RPMI7951 (cell line): Measurements from ENCODE around the gene CANT1. TPM values are rescaled to one million over a fixed set of nuclear protein-coding genes. Genes with fewer than 3 reads are reported as not detected.
"Not testable (repeated sequence)": the region's sequence is repeated elsewhere in the genome, so short reads cannot be mapped to it uniquely, and the experiment has no call there.

ENCODE experiments used
- DNase-seq: peaks from one replicate; pipeline ENCODE4 v3.0.0-alpha.2; 2012; ENCODE audit warnings: low read depth
- total RNA-seq: library from RNA; depleted of rRNA; stranded (reverse); fragments of >200 nt; shearing (Covaris generic); gene quantifications from 2 replicates; pipeline ENCODE4 v1.2.3, GENCODE V29; 2014

Gene CANT1
- total RNA-seq, 1 experiment from 2014 or later = 39.2 TPM

DNA sequence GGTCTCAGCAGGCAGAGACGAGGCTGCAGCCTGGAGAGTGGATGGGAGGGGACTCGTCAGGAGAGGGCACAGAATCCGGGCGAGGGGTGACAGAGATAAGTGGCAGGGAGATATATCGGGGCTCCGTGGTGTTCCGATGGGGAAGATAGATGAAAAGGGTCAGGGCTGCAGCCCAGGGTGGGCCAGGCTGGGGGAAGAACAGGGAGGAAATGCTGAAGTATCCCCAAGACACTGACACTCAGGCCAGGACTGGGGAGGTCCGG is 32.0 kb downstream of the CANT1 start:
- DNase-seq = no peak

DNA sequence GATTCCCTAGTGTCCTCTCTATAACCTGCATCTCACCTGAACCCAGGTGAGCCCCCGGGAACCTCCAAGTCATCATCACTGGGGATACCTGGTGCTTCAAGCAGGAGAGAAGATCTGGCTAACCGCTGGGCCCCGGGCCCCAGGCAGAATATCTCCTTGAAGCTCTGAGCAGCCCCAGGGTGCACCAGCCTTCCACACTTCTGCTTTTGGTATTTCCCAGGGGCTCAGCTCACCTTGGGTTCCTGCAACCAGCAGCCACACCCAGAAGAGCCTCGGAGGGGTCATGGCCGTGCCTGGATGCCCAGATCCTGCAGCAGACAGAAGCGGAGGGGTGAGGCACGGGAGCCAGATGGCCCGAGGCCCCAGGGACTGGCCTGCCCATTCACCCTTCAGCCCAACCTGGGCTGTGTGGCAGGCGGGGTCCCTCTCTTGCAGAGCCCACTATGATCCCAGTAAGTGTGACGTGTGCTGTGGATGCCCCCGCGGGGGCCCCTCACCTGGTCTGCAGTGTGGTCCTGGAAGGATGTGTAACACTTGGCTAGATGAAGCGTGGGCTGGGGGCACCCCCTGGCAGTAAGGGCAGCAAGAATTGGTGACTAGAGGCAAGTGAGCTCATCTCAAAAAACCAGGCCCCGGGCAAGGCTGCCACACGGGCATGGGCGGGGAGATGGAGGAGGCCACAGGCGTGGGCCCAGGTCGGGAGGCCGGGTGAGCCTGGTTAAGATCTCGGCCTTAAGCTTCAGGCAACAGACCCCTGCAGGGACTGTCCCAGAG is 32.5 kb downstream of the CANT1 start:
- no peak for DNase-seq

DNA sequence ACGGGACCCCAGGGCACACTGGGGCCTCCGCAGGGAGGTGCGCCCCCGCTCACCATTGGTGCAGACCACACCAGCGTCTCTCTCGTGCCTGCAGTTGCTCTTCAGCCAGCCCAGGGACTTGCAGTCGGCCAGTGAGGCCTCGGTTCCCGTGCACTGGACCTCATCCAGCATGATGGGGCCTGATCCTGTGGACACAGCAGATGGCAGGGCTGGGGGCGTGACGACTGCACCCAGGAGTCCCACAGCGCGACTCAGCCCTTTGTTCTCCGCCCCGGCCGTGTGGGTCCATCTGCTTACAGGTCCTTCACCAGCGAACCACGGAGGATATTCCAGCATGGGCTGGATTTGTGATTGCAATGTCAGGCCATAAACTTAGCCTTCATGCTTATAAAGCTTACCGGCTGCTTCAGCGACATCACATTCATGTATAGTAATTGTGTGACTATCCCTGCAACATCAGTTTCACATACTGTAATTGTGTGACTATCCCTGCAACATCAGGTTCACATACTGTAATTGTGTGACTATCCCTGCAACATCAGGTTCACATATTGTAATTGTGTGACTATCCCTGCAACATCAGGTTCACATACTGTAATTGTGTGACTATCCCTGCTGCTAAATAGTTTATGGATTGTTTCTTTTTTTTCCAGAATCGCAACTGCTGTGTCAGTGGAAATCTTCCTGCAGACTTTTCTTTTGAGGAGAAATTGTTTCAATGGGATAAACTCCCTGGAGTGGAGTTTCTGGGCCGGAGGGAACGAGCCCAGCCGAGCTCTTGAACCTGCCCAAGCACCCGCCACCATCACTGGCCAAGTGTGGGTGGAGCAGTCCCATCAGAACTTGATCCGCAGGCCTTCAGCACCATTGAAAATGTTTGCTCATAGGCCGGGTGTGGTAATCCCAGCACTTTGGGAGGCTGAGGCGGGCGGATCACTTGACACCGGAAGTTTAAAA is 34.7 kb downstream of the CANT1 start:
- no peak for DNase-seq

- no peak for DNase-seq
These were observed 35.6 kb downstream of the CANT1 start for GRCh38 chr17:78973792-78974520.

DNA sequence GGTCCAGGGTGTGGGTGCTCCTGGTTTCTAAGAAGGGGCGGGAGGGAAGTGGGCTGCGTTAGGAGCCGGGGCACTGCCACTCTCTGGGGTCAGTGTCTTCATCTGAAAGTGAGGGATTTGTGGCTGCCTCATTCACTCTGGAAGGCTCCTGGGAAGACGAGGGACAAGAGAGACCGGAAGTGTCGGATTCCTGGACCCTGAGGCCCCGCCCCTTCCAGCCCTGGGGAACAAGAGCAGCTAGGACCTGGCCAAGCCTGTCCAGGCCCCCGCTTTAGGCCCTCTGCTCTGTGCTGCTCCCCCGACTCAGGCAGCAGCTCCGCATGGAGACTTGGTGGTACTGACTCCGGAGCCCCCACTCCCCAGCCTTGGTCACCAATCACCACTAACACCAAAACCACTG is 36.4 kb downstream of the CANT1 start:
- DNase-seq = no peak

DNA sequence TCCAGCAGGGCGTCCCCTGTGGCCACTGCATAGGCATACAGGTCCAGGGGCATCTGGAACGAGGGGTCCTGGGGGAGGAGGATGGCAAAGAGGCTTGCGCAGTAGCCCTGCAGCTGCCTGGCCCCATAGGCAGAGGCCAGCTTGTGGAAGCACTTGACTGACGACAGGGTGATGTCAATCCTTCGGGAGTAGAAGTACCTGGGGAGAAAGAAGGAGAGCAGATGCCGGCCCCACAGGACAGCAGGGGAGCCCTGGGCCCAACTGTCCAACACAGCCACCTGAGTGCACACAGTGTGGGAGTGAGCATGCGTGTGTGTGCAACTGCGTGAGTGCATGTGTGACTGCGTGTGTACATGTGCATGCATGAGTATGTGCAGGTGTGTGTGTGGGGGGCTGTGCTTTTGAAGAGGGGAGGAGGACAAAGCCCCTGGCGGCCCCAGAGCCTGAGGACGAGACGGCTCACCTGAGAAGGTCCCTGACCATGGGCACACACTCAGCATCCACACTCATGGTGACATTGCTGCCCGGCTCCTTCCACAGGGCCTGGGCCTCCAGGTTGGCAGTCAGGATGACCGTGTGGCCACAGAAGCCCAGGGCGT is 37.0 kb downstream of the CANT1 start:
- no peak for DNase-seq

GRCh38 chr17:78971756-78972506 is 37.6 kb downstream of the CANT1 start:
- DNase-seq = no peak

DNA sequence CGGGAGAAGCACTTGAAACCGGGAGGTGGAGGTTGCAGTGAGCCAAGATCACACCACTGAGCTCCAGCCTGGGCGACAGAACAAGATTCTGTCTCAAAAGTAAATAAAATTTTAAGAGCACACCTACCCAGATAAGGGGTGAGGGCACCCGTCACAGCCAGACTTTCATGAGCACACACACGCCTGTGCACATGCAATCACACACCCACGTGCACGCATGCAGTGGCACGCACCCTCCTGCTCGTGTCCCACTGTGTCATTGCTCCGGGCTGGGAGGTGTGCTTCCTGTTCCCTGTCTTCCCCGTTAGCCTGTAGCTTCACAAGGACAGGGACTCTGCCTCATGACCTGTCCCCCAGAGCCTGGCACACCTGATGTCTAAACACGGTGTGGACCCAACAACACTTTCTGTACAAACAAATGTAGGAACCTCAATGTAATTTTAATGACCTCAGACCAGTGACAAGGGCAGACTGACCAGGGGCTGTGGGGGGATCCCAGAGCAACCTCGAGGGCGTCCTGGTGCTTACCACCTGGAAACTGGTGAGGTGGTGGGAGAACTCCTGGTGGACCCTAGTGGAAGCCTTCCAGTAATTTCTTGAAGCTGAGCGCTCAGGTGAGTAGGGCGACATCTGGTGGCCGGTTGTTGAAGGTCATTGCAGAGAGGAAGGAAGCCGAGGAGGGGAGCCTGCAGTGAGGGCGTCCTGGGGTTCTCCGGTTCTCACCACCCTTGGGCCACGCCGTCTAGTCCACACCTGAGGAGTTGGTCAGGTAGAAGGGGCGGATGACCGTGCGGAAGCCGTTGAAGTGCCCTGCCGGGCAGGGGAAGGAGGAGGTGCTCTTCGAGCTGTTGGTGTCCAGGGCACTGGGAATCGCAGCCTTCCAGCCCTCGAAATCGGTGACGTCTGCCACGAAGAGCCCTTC is 38.5 kb downstream of the CANT1 start:
- DNase-seq = peak; percentile 58

- no peak for DNase-seq
These were observed 39.7 kb downstream of the CANT1 start for GRCh38 chr17:78969865-78970264.

- no peak for DNase-seq
These were observed 41.7 kb downstream of the CANT1 start for GRCh38 chr17:78967782-78968362.

DNA sequence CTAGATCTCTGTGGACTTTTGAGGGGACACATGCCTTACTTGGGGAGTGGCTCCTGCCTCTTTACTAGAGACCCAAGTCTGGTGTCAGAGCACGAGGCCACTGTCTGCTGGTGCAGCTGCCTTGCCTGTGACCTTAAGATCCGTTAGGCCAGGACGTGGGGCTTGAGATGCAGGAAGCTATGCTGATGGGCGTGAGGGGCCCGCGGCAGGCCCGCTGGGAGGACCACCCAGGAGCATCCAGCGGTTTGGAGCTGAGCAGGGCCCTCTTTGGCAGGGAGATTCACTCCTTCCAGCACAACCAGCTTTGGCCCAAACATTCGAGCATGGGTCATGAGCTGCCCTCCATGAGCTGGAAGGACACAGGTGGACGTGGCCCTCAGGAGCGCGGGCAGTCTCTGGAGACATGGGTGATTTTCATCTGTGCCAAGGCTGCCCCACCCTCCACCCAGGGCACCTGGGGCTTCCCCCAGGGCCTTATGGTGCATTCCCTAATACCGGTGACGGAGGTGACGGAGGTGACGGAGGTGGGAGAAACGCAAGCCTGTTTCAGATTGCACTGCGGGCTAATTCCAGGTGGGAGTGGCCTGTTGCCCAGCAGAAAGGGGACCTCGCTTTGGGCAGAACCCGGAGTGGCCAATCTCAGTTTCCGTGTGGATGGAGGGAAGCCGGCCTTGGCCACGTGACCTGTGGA is 42.5 kb downstream of the CANT1 start:
- DNase-seq = no peak

GRCh38 chr17:78966123-78966813 is 43.3 kb downstream of the CANT1 start:
- no peak for DNase-seq

DNA sequence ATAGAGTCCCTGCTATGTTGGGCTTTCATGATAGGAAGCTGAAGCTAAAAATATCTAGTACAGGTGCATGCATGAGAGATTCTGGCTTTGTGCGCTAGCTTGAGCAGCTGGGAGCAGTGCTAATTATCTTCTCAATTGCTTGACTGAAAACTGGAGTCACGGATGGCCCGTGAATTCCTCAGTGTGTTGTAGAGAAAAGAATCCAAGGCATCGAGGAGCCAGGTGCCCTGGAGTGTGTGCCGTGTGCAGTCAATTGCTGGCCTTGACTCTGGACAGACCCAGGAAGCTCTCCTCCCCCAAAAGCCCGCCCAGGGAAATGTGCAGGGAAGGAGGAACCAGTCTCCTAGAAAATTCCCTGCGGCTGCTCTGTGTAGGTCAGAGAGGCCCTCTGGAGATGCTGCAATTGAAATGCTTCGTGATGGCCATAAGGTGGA is 44.1 kb downstream of the CANT1 start:
- no peak for DNase-seq

DNA sequence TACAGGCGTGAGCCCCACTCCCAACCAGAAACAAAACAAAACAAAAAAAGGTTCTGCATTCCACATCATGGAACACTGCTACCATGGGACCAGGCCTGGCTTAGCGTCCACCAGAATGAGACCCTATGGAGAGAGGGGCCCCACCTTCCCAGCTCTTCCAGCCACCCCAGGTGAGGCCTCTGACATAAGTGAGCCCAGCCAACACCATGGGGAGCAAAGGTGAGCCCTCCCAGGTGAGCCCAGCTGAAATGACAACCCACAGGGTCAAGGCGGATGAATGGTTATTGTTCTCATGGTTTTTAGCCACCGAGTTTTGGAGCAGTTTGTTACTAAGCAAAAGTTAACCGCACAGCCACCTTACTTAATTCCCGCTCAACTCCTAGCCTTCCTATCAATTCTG is 46.2 kb downstream of the CANT1 start:
- no peak for DNase-seq

- not testable (repeated sequence) for DNase-seq
These were observed 46.6 kb downstream of the CANT1 start for GRCh38 chr17:78962984-78963348.

- peak; percentile 80 for DNase-seq
These were observed 47.1 kb downstream of the CANT1 start for GRCh38 chr17:78962345-78962983.

GRCh38 chr17:78961571-78961970 is 48.0 kb downstream of the CANT1 start:
- no peak for DNase-seq

- no peak for DNase-seq
These were observed 48.6 kb downstream of the CANT1 start for GRCh38 chr17:78960928-78961327.
